22Rv1 (cell line): ENCODE results near the gene TAC3.

Experiments used
- ZFX ChIP-seq: fragments of 450-650 bp; IDR thresholded peaks from 2 replicates; pipeline ENCODE4 v1.6.1; 2017; ENCODE audit warnings: antibody characterized with exemption, borderline replicate concordance
- TF ChIP-seq, protein P1 (sequence below): fragments of 450-650 bp; IDR thresholded peaks from 2 replicates; pipeline ENCODE4 v1.5.1; 2017; ENCODE audit warnings: mild to moderate bottlenecking

- TF ChIP-seq, protein P1, sequence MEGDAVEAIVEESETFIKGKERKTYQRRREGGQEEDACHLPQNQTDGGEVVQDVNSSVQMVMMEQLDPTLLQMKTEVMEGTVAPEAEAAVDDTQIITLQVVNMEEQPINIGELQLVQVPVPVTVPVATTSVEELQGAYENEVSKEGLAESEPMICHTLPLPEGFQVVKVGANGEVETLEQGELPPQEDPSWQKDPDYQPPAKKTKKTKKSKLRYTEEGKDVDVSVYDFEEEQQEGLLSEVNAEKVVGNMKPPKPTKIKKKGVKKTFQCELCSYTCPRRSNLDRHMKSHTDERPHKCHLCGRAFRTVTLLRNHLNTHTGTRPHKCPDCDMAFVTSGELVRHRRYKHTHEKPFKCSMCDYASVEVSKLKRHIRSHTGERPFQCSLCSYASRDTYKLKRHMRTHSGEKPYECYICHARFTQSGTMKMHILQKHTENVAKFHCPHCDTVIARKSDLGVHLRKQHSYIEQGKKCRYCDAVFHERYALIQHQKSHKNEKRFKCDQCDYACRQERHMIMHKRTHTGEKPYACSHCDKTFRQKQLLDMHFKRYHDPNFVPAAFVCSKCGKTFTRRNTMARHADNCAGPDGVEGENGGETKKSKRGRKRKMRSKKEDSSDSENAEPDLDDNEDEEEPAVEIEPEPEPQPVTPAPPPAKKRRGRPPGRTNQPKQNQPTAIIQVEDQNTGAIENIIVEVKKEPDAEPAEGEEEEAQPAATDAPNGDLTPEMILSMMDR: no peak
- TF ChIP-seq ZFX: no peak
Observed at GRCh38 chr12:57031789-57032188, 15.5 kb upstream of the TAC3 start.
